HG02938 (cell line): ENCODE data around the gene GCFC2.
A peak's percentile ranks its signal among the peaks of the same experiment; 100 is the strongest.
"Not testable (repeated sequence)": the region's sequence is repeated elsewhere in the genome, so short reads cannot be mapped to it uniquely, and the experiment has no call there.

ENCODE experiments used
- ATAC-seq: cut with Tn5 transposase; IDR thresholded peaks from one replicate; pipeline ENCODE4 v1.9.1; 2021; ENCODE audit warnings: mild to moderate bottlenecking, moderate library complexity; ENCODE audit not compliant: unreplicated experiment

GCFC2 gene

DNA sequence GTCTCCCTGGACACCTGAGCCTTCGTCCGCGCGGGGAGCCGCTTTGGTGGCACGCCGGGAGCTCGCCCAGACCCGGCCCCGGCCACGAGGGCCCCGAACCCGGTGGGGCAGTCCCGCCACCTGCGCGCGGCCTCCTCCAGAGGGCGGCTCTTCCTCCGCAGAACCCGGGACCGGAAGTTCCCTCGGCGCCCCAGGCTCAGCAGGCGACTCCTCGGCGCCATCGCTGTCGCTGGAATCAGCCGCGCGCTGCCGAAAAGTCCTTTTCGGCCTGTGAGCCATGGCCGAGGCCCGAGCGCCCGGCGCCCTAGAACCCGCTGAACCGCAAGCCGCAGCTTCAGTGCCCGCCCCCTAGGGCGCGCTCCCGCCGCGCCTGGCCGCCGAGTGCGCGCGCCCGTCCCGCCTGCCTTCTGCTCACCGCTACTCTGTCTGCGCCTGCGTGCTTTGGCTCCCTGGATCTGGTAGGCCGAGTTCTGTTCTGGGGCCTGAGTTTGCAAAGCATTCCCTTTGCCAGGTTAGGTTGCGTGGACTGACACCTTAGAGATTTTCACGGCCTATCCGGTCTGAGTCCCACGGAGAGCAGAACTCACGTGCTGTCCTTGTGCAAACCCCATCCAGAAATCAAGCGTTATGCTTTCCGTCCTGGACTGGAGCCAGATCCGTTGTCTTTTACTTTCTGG, at the start of gene GCFC2:
Gene GCFC2 (minus strand): TSS at position 339 of the 677 bp plus-strand sequence. CDS start 60 bp downstream, at position 279.
- ATAC-seq = peak; percentile 89

DNA sequence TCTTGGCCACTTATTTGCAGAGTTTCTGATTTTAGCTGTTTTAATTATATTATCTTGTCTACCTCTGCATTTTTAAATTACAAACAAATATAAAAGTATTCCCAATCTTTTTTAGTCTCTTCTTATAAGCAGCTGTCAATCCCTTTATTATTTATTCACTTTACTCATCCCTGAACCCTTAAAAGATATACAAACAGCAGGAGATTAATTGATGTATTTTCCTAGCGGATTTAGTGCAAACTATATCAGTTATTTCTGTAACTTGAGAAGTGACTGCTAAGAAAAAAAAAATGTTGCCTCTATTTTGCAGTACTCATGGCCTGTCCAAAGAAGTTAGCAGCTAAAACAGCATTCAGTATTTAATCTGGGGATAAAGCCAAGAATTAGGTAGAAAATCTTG, 42.1 kb upstream of the GCFC2 start:
- no peak for ATAC-seq

GRCh38 chr2:75751824-75752468, 41.2 kb upstream of the GCFC2 start:
- no peak for ATAC-seq

- peak; percentile 47 for ATAC-seq
Observed at GRCh38 chr2:75751360-75751759, 40.6 kb upstream of the GCFC2 start.

- no peak for ATAC-seq
Observed at GRCh38 chr2:75737961-75738360, 27.2 kb upstream of the GCFC2 start.

- no peak for ATAC-seq
Observed at GRCh38 chr2:75736276-75736675, 25.6 kb upstream of the GCFC2 start.

DNA sequence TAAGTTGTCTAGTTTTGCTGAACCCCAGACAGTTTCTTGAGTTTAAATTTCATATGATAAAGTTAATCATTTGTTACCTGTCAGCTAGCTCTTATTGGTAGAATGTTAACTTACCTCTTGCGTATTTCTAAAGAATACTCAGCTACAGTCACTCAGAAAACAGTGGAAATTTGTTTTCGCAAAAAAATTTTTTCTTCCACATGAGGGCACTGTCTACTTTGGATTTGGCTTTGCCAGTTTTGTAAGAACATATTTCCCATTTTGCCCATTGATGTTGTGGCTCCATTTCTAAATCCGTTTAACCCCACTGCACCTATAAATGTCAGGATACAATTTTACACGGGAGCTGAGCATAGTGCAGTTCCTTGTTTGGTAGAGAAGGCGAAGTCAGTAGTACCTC, 19.1 kb upstream of the GCFC2 start:
- no peak for ATAC-seq

- no peak for ATAC-seq
Observed at GRCh38 chr2:75728614-75729419, 18.1 kb upstream of the GCFC2 start.

GRCh38 chr2:75722687-75723086, 12.0 kb upstream of the GCFC2 start:
- ATAC-seq = no peak

- ATAC-seq = no peak
Observed at GRCh38 chr2:75720525-75720924, 9.8 kb upstream of the GCFC2 start.

GRCh38 chr2:75719616-75720015, 8.9 kb upstream of the GCFC2 start:
- ATAC-seq = no peak

DNA sequence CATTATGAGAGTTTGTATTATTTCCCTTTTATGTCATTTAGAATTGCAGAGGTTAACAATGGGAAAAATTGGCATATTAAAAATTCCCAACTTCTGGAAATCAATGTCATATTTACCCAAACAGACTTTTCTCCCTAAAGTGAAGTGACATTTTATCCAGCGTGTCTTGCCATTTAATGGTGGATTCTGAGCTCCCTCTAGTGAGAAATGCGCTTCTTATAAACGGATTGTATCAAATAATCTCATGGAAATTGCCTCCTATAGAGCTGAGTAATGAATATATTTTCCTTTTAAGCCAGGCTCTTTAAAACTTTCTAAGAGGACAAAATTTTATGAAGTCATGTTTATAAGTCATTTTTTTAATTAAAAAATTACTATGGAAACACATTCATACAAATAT, 5.7 kb upstream of the GCFC2 start:
- no peak for ATAC-seq

DNA sequence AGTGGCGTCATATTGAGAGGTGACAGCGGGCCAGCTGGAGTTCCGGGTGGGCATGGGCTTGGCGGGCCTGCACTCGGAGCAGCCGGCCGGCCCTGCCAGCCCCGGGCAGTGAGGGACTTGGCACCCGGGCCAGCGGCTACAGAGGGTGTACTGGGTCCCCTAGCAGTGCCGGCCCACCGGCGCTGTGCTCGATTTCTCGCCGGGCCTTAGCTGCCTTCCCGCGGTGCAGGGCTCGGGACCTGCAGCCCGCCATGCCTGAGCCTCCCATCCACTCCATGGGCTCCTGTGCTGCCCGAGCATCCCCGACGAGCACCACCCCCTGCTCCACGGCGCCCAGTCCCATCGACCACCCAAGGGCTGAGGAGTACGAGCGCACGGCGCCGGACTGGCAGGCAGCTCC, 875 bp upstream of the GCFC2 start:
- ATAC-seq = not testable (repeated sequence)

GRCh38 chr2:75710220-75710576, 517 bp downstream of the GCFC2 start:
- peak; percentile 28 for ATAC-seq

DNA sequence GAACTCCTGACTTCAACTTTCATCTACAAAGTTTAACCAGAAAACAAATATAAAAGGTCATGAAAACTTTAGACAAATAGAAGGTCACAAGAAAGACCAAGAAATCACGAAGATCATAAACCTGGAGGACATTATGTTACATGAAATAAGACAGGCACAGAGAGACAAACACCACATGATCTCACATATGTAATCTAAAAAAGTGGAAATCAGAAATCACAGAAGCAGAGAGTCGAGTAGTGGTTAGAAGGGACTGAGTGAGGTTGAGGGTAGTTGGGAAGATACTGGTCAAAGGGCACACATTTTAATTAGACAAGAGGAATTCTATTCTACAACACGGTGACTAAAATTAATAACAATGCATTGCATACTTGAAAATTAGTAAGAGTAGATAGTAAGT, 1.4 kb downstream of the GCFC2 start:
- ATAC-seq = no peak

GRCh38 chr2:75707901-75708300, 2.8 kb downstream of the GCFC2 start:
- ATAC-seq = no peak

GRCh38 chr2:75705921-75706320, 4.8 kb downstream of the GCFC2 start:
- no peak for ATAC-seq

- ATAC-seq = no peak
Observed at GRCh38 chr2:75703589-75704287, 7.0 kb downstream of the GCFC2 start.

DNA sequence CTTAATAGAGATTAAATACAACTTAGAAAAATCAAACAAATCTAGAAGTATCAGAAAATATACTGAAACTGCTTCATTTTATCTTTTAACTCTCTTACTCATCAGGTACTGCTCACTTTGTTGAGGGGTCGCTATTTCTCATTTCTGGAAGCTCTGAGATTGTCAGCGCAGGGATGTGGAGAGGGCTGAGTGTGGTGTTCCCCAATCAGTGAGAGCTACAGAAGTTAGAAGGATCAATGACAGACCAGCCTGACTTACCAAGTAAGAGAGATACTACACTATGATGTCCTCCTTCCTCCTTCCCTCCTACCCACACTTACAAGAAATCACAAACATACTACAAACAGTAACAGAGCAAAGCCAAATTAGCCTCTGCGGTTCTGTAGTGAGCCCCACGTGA, 8.1 kb downstream of the GCFC2 start:
- no peak for ATAC-seq

DNA sequence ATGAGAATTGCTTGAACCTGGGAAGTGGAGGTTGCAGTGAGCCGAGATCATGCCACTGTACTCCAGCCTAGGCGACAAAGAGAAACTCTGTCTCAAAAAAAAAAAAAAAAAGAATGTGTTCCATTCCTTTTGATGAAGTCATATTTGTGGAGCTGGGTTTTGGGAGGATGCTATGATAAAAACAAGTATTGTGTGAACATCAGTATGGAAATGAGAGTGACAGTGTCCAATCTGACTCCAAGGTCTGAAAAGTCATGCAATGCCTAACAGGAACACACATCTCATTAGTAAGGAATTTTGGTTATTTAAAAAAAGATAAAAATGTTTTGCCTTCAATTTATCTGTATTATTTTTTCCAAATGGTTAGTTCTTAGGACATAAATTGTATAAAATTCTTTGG, 11.8 kb downstream of the GCFC2 start:
- no peak for ATAC-seq

DNA sequence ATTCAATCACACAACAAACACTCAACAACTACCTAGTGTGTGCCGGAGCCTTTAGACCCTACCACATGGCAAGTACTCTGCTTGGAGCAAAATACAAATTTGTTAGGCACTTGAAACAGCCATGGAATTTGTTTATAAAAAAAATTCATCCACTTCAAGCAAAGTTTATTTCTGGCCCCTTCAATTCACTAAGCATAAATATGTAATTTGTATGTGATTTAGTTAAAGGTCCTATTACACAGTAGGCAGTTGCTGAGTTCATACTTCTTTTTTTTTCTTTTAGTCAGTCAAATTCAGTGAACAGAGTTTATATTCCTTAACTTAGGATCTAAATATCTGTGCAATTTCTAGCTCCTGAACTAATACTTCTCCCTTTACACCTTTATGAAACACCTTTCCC, 22.5 kb downstream of the GCFC2 start:
- ATAC-seq = no peak
